ENCODE measurements around the gene PDE3B.

DNA sequence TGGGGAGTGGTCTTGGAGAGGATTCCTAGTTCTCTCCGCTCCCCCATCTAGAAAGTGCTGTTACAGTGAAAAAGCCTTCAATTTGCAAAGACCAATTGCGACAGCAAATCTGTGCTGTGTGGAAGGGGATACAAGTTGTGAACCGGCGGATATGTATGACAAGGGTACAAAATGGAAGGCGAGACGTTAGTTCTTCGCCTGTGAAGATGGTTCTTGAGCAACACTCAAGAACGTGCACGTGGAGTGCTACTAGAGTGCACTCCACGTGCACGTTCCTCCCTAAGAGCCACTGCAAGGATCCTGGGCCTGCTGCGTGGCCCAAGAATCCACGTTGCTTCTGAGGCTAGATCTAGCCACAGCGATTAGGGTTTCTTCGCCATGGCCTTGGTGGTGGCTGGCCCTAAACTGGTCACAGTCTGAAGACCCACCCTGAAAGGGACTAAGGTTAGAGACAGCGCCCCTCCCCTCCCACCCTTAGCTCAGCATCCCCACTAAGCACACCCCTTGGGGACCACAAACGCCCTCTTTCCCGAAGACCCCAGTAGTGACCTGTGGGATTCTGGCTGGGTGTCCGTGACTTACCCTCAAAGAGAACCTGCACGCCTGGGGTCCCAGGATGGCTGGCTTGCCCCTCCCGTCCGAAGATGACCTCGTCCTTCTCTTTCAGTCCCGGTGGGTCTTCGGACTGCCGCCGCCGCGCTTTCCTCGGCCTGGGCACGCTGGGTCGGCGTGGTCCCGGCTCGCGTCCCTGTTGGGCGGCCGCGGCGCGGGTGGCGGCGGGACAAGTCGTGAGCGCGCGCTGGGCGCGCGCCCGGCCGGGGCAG lies 519 bp upstream of the PDE3B start:
- TF ChIP-seq POLR2A (IDR thresholded peaks at IDR 0.05; ENCODE audit: low read length) (no peak), GATA1 (IDR thresholded peaks at IDR 0.05; ENCODE audit: low read depth, low read length) (no peak)
